Aortic smooth muscle cell (primary cell): ENCODE data around the gene ITIH6. TPM values are rescaled to one million over a fixed set of nuclear protein-coding genes. Genes with fewer than 3 reads are reported as not detected.

Experiments
- total RNA-seq: library from RNA; depleted of rRNA; stranded (reverse); fragments of >200 nt; gene quantifications from 2 replicates; pipeline ENCODE4 v1.2.3, GENCODE V29; 2014

Gene ITIH6, protein sequence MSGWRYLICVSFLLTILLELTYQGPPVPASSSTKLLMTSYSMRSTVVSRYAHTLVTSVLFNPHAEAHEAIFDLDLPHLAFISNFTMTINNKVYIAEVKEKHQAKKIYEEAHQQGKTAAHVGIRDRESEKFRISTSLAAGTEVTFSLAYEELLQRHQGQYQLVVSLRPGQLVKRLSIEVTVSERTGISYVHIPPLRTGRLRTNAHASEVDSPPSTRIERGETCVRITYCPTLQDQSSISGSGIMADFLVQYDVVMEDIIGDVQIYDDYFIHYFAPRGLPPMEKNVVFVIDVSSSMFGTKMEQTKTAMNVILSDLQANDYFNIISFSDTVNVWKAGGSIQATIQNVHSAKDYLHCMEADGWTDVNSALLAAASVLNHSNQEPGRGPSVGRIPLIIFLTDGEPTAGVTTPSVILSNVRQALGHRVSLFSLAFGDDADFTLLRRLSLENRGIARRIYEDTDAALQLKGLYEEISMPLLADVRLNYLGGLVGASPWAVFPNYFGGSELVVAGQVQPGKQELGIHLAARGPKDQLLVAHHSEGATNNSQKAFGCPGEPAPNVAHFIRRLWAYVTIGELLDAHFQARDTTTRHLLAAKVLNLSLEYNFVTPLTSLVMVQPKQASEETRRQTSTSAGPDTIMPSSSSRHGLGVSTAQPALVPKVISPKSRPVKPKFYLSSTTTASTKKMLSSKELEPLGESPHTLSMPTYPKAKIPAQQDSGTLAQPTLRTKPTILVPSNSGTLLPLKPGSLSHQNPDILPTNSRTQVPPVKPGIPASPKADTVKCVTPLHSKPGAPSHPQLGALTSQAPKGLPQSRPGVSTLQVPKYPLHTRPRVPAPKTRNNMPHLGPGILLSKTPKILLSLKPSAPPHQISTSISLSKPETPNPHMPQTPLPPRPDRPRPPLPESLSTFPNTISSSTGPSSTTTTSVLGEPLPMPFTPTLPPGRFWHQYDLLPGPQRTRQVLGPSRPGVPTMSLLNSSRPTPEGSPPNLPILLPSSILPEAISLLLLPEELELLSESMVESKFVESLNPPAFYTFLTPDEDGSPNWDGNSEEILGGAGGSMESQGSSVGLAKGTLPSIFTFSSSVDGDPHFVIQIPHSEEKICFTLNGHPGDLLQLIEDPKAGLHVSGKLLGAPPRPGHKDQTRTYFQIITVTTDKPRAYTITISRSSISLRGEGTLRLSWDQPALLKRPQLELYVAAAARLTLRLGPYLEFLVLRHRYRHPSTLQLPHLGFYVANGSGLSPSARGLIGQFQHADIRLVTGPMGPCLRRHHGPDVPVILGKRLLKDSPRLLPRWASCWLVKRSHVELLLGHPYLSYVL
- total RNA-seq, result under 0.01 TPM in 1 of 2 replicates, not detected in the other

DNA sequence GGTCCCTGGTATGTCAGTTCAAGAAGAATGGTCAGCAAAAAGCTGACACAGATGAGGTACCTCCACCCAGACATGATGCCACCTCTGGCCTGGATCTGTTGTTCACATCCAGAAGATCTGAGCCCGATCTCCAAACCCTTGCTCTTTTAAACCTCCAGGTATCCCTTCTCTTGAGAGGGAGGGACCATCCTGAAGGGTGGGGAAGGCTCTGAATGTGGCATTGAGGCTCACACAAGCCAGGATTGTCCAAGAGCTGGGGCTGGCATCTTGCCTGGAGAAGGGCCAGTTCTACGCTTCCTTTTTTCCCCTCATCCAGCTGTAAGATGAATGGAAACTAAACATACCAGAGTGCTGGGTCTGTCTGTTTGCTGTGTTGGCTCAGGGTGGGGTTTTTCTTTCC lies at the start of gene ITIH6:
TSS of gene ITIH6 (minus strand) at position 119 of the 400 bp plus-strand sequence. CDS start at position 74, 45 bp downstream.

DNA sequence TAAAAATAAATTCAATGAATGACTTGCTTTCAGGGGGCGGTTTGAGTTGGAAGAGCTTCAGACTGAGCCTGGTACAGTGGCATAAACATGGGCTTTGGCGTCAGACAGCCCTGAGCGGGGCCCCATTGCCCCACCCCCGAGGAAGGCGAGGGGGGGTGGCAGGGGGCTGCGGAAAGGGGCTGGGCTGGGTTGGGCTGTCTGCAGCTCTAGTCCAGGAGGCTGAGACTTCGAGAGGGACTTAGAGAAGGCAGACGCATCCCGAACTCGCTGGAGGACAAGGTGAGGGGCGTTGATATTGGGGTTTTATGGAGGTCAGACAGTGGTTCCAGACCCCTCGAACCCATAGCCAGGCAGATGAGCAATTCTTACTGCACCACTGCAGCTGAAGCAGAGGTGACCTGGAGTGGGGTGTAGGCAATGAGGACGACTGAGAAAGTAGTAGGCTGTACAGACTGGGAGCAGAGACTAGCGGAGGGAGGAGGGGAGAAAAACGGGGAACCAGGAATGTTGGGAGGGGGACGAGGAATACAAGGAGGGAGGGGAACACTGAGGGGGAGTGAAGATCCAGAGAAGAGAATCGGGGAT lies 9.6 kb upstream of the ITIH6 start, which contains the start of gene MAGED2:
TSS of gene MAGED2 (plus strand) at position 222 of the 585 bp plus-strand sequence. CDS start 1,587 bp downstream, outside the sequence.

Other genes with a start within 250 kb of the ITIH6 start
- 242 and 265 TPM in 2 replicates for gene MAGED2, start 9.5 kb upstream of the ITIH6 start, total RNA-seq
- 5.8 and 8.1 TPM in 2 replicates for gene TRO, start 122.6 kb upstream of the ITIH6 start, total RNA-seq
- gene PFKFB1, start 195.9 kb upstream of the ITIH6 start, total RNA-seq, result 0.19 TPM in 1 of 2 replicates, not detected in the other
- gene APEX2, start 202.1 kb upstream of the ITIH6 start, total RNA-seq, result 4.2 and 4.8 TPM in 2 replicates
- not detected in 2 replicates for gene ALAS2, start 232.7 kb upstream of the ITIH6 start, total RNA-seq